GM21515 (cell line): ENCODE data around the gene NCKIPSD.

ENCODE experiments used
- ATAC-seq: cut with Tn5 transposase; IDR thresholded peaks from one replicate; pipeline ENCODE4 v1.9.1; 2021; ENCODE audit not compliant: unreplicated experiment

The NCKIPSD gene

DNA sequence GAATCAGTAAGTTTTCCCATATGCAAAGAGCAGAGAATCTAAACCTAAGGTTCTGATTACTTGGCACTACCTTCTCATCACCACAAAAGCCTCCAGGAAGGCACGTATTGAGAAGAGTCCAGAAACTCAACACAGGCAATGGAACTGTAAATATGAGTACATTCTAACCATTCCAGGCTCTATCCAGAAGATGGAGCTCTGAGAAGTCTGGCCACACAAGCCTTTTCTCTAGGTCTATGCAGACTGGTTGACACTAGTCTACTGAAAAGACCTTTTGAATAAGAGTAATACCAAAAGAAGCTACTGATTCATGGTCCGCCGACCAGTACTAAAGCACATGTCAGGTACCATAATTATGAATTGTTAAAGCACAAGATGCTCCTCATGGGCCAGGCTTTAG lies 12.2 kb upstream of the NCKIPSD start:
- ATAC-seq: no peak

DNA sequence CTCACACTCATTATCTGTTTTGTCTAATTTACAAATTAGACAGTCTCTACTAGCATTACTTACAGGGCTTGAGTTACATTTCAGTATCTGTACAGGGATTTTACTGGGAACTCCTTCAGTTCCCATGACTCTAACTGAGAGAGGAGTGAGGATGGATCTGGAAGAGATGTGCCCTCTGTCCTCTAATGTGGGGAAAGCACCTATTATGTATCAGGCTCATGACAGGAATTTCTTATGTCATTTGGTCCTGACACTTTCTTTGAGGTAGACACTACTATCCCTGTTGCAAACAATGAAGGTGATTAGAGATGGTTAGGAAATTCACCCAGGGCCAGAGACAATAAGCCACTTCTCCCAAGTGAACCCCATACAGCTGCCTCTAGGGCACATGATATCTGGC lies 10.9 kb upstream of the NCKIPSD start:
- ATAC-seq: no peak

DNA sequence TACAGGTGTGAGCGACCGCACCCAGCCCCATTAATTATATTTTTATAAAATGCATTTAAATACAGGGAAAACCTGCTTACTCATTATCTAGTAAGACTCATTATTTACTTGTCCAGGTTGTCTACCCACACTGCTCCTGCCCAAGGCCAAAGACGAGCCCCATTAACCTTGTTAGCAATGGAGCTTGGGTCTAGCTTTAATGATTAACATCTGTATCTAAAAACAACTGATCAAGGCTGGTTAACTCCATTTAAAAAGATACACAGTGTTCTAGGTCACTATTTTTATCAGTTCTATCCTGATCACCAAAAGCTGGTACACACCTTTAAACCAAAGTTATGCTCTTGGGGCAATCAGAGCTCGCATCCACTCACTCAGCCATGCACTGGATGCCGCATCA lies 10.4 kb upstream of the NCKIPSD start:
- no peak for ATAC-seq

DNA sequence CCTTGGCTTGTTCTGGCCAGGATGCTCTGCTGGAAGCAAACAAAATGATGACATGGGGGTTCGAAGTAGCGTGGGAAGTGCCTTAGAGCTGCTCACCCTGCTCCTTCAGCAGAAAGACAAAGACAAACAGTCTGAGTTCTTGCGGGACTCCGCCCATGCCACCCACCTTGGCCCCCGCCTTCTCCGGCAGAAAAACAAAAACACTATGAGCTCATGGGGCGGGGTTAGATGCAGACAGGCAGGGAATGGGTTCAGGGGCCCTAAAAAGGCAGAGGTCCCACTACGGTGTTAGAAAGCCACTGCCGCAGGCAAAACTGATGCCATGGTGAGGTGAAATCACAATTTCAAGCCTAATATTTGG lies 9.7 kb upstream of the NCKIPSD start:
- ATAC-seq: no peak

DNA sequence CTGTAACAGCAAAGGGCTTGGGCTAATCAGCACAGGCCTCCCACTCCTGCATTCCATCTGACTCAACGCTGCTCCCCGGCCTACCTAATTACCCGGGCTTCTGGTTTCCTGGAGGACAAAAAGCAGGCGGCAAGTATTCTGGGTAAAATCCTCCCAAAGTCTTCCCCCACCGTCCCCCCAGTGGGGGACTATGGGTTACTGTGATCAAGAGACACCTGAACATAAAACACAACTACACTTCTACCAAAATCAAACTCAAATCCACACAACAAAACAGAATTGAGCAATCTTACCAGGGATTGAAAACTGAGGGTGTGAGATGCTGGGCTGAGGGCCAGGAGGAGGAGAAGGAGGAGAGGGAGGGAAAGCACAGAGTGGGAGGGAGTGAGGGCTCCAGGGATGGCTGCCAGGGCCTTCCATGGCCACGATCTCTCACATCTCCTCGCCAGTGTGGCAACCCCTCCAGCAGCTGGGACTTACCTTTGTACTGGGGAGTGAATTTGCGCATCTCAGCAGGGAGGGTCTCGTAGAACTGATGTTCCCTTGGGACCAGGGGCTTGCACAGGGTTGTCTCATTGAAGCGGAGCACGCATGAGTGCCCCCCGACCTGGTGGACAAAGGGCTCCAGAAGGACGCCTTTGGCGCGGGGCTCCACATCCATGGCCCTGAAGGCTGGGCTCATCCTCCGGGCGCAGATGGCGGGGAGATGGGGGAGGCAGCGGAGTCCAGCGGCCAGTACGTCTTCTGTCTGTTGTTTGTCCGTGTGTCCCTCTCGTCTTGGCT lies 9.1 kb upstream of the NCKIPSD start:
- ATAC-seq: no peak

DNA sequence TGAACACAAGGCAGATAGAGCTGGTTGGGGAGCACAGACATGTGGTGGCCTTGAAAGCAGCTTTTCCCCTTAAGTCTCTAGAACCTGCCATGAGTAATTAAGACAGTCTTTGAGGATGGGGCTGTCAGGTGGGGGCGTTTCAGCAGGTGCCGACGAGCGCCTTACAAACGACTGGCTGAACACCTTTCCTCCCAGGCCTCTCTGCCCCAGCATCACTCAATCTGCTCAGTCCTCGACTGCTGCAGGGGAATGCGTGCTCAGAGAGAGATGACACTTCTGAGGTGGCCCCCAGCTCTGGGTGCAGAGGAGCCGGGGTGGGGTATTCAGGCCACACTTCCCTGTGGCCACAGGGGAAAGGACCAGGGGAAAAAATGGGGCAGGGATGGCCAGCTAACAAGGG lies 8.1 kb upstream of the NCKIPSD start:
- ATAC-seq: no peak

DNA sequence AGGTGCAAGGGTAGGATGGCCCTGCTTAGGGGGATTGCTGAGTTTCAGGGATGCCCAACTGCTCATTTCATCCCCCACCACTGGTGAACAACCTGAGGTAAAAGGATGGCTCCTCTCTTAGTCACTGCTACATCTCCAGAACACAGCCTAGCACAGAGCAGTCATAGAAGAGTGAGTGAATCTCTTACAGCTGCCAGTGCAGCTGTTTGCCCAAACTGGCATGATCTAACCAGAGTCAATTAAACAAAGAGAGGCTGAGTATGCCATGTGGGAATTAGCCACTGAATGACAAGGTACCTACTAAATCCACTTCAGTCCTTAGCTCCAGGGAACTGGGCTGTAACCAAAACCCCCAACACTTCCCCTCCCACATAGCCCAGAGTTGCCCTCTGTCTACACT lies 6.8 kb upstream of the NCKIPSD start:
- no peak for ATAC-seq

DNA sequence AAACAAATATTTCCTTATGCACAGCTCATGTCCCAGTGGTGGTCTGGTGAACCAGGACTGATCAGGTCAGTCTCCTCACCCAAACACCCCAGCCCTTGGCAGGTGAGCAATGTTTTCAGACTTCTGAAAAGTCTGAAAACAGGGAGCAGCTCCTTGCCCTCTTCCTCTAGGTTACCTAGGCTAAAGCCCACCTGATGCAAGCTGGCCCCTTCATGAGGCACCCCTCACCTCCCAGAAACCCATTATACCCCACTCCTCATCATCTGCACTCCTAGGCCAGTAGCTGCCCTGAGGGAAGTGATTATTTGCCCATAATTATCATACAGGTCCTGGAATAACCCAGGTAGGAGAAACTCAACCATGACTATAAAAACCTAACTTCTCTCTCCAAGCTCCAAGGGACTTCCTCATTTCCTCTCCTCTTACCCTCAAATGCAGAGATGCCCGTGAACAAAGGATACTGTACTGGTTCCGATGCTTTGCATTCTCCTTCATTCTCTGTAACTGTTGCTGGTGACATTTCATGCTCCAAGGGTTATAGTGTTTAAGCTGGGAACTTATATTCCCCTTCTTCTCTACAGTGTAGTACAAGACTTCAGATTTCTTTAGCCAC lies 5.2 kb upstream of the NCKIPSD start:
- ATAC-seq: no peak

DNA sequence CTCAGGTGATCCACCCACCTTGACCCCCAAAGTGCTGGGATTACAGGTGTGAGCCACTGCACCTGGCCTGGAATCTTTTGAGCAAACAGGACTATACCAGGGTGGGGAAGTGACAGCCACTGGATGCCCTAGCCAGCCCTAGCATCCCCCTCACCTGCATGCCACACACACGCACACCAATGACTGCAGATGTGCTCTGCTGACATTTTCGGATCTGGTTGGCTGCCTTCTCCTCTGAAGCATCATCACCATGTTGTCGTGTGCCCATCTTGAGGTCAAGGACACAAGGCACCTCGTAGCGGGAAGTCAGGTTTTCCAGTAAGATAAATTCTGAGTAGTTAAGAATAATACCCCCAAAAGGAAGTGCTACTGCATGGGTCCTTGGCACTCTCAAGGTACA lies 3.7 kb upstream of the NCKIPSD start:
- no peak for ATAC-seq

DNA sequence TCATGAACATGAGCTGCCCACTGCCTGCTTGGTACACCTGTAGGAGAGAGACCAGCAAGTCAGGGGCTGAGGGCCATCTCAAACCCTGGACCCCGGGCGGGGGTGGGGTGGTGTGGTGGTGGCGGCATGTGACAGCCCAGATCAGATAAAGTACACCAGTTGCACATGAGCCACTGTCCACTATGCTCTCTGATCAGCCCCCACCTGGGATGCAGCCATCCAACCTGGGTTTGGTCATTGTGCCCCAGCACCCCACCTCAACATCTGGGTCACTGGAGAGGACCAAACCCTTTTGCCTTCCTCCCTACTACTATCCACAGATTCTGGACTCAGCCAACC lies 3.0 kb upstream of the NCKIPSD start:
- no peak for ATAC-seq

DNA sequence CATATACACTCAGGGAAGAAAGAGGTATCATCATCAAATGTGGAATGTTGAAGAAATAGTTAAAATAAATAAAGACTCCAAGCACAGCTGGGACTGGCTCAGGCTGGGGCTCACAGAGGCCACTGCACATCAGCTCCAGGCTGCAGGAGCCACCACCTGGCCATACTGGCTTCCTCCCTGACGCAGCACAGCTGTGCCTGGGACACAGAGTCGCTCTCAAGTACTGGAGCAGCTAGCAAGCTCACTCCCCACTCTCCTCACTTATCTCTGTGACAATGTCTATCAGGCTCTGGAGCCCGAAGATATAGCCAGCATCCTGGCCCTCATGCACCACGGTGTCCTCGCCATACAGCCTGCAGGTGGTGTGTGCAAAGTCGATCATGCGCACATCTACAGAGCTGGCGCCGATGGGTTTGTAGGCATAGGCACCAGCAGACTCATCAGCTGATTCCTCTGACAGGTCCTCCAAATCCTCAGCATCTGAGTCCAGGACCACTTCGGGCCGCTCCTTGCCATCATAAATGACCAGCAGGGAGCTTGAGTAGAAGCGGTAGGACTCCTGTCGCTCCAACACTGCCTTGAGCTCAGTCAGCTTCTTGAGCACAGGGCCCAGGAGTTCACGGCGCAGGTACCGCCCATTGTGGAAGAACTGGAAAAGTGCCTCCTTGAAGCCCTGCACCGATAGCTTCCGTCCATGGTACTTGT lies 2.5 kb upstream of the NCKIPSD start:
- no peak for ATAC-seq

DNA sequence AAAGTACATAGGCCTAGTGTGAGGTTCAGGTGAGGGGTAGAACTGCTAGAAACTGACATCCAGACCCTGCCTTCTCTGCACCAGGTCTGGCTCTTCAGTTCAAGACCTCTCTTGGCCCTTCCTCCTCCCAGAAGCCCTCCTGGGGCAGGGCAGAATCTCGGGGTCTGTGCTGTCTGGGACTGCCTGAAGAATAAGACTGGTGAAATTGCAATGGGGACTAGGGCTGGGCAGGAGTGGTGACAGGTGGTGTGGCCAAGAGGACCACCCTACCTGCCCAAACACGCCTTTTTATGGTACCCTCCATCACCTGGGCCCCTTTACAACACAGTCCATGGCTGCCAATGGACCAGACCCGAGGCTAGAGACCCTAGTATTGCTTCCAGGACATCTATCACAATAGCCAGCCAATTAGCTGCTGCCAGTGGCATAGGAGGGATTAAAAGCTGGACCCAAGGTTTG lies 1.5 kb upstream of the NCKIPSD start:
- no peak for ATAC-seq

DNA sequence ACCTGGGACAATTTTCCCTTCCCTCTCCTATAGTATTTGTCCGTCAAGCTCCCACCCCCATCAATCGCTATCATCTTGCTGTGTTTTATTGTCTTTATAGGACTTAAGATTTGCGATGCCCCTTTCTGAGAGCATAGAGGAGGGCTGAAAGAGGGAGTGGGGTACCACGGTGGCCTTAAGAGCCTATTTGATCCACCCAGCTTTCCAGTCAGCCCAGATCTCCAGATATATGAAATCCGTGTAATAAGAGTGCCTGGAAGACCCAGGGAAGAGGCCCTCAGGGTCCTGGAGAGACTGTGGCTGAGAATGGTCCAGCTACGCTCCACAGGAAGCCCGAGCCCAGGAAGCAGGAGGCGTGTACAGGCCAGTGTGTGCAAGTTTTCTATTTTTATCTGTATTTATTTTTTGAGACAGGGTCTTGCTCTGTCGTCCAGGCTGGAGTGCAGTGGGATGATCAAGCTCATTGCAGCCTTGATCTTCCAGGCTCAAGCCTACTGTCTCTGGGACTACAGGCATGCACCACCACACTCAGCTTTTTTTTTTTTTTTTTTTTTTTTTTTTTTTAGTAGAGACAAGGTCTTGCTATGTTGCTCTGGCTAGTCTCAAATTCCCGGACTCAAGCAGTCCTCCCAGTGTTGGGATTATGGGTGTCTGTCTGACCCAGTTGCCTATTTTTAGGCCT lies 964 bp upstream of the NCKIPSD start:
- ATAC-seq: no peak

DNA sequence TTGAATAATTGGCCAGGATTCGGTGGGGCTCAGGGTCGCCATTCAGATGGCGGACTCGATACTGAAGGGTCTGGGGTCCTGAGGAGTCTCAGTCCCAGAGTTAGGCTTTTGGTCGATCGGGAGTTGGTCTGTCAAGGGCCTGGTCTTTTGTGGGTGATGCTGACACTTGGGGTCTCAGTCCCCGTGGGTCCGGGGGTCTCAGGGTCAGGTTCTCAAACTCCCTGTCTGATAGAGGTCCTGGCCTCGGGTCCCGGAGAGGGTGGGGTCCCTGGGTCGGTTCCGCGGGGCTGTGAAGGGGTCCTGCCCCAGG lies 467 bp downstream of the NCKIPSD start:
- no peak for ATAC-seq

DNA sequence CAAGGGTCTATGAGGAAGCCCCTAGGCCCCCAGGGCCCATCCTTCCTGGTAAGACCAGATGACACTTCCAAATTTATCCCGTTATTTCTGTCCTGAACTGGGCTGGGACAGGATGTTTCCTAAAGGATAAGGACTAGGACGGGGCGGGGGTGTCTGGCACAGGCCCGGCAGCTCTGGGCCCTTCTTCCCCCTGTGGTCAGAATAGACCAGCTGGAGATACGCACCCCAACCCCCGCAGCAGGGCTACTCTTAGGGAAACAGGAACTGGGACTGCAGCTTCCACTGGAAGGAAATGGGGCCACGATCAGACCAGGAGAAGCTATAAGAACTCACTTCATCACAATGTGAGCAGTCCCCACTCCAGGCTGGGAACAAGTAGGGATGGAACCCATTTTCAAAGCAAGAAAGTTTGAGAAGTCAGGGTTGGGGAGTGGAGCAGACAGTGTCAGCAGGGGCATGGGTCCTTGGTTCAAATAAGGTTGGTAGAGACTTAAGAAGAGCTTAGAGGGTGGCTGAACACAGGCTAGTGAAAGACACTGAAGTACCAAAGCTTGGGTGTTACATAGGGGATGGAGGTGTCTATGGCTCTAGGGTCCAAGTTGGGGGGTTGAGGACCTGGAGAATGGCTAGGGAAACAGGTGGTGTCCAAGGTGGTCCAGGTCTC lies 1.1 kb downstream of the NCKIPSD start:
- ATAC-seq: no peak

DNA sequence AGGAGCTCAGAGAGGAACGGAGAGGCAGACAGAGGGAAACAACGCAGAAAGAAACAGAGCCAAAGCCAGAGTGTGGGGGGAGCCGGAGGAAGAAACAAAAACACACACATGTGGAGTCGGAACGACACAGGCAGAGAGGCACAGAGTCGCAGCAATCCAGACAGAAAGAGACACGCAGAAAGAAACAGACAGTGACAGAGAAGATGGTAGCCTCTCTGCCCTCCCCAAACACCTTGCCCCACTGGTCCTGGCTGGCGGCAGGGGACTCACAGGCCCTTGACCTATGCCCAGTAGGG lies 1.7 kb downstream of the NCKIPSD start:
- ATAC-seq: no peak

DNA sequence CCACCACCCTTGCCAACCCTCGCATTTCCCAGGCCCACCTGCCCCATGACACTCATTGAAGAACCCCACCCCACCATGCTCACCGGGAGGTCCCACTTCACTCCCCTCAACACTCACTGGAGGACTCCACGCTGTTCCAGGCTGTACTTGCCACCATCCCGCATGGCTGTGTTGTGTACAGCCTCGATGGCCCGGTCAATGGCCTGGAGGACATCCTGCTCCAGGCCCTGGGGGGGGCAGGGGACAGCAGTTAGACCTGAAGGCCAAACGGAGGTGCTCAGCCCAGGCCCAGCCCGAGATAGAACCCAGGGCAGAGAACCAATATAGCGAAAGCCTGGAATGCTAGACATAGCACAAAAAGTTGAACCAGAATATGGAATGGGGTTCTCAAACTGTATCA lies 2.9 kb downstream of the NCKIPSD start:
- no peak for ATAC-seq

DNA sequence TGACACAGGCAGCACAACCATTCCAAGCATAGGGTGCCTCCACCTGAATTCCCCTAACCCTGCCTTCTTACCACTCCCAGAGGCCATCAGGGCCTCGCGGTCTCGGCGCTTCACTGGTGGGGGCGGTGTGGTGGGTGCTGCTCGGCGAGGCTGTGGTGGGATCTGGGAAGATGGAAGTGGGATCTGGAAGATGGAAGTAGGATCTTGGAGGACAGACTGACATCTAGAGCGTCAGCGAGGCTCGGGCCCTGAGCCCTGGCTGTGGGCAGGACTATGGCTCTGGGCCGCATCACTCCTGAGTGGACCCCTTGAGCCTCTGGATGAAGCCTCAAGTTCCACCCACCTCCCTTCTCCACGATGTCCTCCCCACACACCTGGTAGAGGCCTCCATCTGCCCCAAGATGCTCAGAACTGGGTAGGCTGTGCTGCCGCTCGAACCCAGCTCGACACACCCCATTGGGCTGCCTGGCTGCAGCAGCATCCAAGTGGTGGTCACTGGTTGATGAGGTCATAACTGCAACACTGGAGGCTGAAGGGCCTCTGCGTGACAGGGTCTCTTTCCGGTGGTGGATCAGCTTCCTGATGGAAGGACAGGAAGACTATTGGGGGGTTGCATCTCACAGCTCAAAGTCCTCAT lies 3.6 kb downstream of the NCKIPSD start:
- no peak for ATAC-seq

DNA sequence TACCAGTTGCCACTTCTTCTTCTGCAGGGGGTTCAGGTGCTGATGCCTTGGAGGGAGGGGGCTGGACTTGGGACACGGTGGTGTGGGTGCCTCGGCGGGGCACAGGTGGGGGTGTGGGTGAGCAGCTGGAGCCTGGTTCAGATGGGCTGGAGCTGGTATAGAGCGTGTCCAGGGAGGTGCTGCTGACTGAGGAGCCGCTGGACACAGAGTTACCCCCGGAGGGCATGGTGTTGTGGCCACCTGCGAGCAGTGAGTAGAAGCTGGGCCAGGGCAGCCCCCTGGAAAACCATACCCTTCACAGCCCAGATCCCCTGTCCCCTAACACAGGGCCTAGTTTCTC lies 4.2 kb downstream of the NCKIPSD start:
- ATAC-seq: no peak

DNA sequence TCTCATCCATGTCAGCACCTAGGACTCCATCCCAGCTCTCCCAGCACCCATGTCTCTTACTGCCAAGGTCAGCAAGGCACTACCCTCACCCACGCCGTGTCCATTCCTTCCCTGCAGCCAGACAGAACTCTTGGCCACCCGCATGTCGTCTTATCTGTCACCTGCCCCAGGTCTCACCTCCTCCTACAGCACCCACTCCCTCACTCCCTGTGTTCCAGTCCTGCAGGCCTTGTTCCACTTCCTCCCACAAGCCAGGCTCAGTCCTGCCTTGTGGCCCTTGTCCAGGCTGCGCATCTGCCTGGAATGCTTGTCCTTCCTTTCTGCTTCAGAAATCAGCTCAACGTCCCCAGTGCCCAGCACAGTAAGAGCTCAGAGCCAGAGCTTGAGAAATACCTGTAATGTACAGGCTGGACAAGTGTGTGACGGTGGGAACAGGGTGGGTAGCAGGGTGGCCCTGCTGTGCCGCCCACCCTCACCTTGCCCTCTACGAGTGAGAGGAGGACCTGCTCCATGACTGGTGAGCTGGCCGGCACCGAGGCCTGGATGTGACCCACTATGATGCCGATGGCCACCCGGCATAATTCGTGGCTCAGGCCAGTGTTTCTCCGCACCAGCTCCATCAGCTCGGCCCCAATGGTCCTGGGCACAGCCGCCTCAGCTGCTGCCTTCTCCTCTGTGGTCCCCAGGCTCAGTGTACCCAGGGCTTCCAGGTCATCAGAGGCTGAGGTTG lies 4.7 kb downstream of the NCKIPSD start:
- ATAC-seq: no peak
